Keratinocyte (primary cell): Measurements from ENCODE around the gene ARHGAP24. TPM values are rescaled to one million over a fixed set of nuclear protein-coding genes. Genes with fewer than 3 reads are reported as not detected.
"Not testable (repeated sequence)": the region's sequence is repeated elsewhere in the genome, so short reads cannot be mapped to it uniquely, and the experiment has no call there.

ENCODE experiments used
- DNase-seq: peaks from one replicate; pipeline ENCODE4 v3.0.0-alpha.2; 2011; ENCODE audit warnings: low read depth, missing footprints, low spot score
- FAIRE-seq: peaks from 2 replicates; lab custom pipeline; 2011; peaks lifted over from hg19 to GRCh38; lab: Jason Lieb, UNC
- H2AFZ ChIP-seq: 2 replicates; pipeline ENCODE4 v1.6.0; 2012; ENCODE audit warnings: low read length, control low read depth, inconsistent platforms; ENCODE audit not compliant: control insufficient read depth
- H3K27ac ChIP-seq: 2 replicates; pipeline ENCODE4 v1.5.1; 2011; ENCODE audit warnings: low read length; ENCODE audit not compliant: control insufficient read depth, insufficient read depth
- H3K27me3 ChIP-seq: 3 replicates; pipeline ENCODE4 v1.6.0; 2011; ENCODE audit warnings: low read length; ENCODE audit not compliant: control insufficient read depth, insufficient read depth; ENCODE audit errors: extremely low read depth
- H3K36me3 ChIP-seq, 2 experiments: 2 replicates in 1 of 2; 3 replicates in 1 of 2; pipeline ENCODE4 v1.5.1; 2011; ENCODE audit warnings: low read length in 2 of 2, mild to moderate bottlenecking in 1 of 2; ENCODE audit not compliant: control insufficient read depth in 2 of 2, insufficient read depth in 2 of 2; ENCODE audit errors: extremely low read depth in 1 of 2
- H3K4me1 ChIP-seq: 3 replicates; pipeline ENCODE4 v1.5.1; 2011; ENCODE audit warnings: low read length; ENCODE audit not compliant: control insufficient read depth, insufficient read depth; ENCODE audit errors: extremely low read depth
- H3K4me2 ChIP-seq: 3 replicates; pipeline ENCODE4 v1.6.0; 2011; ENCODE audit warnings: low read depth, low read length; ENCODE audit not compliant: control insufficient read depth, insufficient read depth; ENCODE audit errors: extremely low read depth
- H3K4me3 ChIP-seq, 3 experiments: fragments of 200-600 bp in 1 of 3; sonication (generic) in 1 of 3; 2 replicates in 2 of 3; 3 replicates in 1 of 3; pipeline ENCODE4 v1.5.1; 2011 to 2016; ENCODE audit warnings: low read length in 3 of 3, mild to moderate bottlenecking in 3 of 3, control low read depth in 2 of 3, inconsistent platforms in 1 of 3, low read depth in 1 of 3, mixed read lengths in 1 of 3, mixed run types in 1 of 3, moderate library complexity in 1 of 3; ENCODE audit not compliant: control insufficient read depth in 2 of 3, insufficient read depth in 2 of 3; ENCODE audit errors: extremely low read depth in 1 of 3
- H3K79me2 ChIP-seq: 2 replicates; pipeline ENCODE4 v1.6.0; 2012; ENCODE audit warnings: low read length; ENCODE audit not compliant: control insufficient read depth, insufficient read depth
- H3K9ac ChIP-seq: 3 replicates; pipeline ENCODE4 v1.6.0; 2011; ENCODE audit warnings: low read length; ENCODE audit not compliant: control insufficient read depth, insufficient read depth; ENCODE audit errors: extremely low read depth
- H3K9me1 ChIP-seq: 3 replicates; pipeline ENCODE4 v1.6.0; 2011; ENCODE audit warnings: low read length; ENCODE audit not compliant: control insufficient read depth, insufficient read depth; ENCODE audit errors: extremely low read depth
- H3K9me3 ChIP-seq: 2 replicates; pipeline ENCODE4 v1.5.1; 2012; ENCODE audit warnings: low read depth, low read length; ENCODE audit not compliant: control insufficient read depth
- H4K20me1 ChIP-seq: 3 replicates; pipeline ENCODE4 v1.6.0; 2011; ENCODE audit warnings: low read length; ENCODE audit not compliant: control insufficient read depth, insufficient read depth; ENCODE audit errors: extremely low read depth
- EZH2 ChIP-seq: IDR thresholded peaks from one replicate; pipeline ENCODE4 v1.6.1; 2012; ENCODE audit warnings: inconsistent platforms, mild to moderate bottlenecking, low read length, moderate library complexity
- dilution Hi-C: fragments of 300-500 bp; cut with MboI; formaldehyde crosslinking; loops from one replicate; pipeline ENCODE4 v1.7.0; 2020; ENCODE audit warnings: low sequenced_read_pairs; ENCODE audit not compliant: extremely low pct_ligation_motif_present
- polyA plus RNA-seq, 5 experiments: library from polyadenylated mRNA; depleted of rRNA in 3 of 5; stranded (reverse) in 3 of 5; stranded (forward) in 1 of 5; unstranded in 1 of 5; fragments of >200 nt; gene quantifications; 1 replicate in 1 of 5; 2 replicates in 3 of 5; 3 replicates in 1 of 5; pipeline versions ENCODE4 v1.2.1 to v1.2.3, GENCODE V29; 2011 to 2012; ENCODE audit warnings: missing spikeins in 2 of 5, low read depth in 1 of 5, low replicate concordance in 1 of 5
- TF ChIP-seq, protein P1 (sequence below), 3 experiments: IDR thresholded peaks in 1 of 3; conservative IDR thresholded peaks in 1 of 3; optimal IDR thresholded peaks in 1 of 3; 2 replicates in 2 of 3; 3 replicates in 1 of 3; pipeline versions ENCODE3 to v1.5.1; 2011; ENCODE audit warnings: low read length in 3 of 3, mild to moderate bottlenecking in 3 of 3, moderate library complexity in 2 of 3, control low read depth in 1 of 3, inconsistent platforms in 1 of 3; ENCODE audit not compliant: insufficient read depth in 2 of 3; ENCODE audit errors: extremely low read depth in 1 of 3

Gene ARHGAP24
- polyA plus RNA-seq, 1 donor (not counting 4 experiments of a cell fraction or from before 2014, with no cell fraction given): 0.87 TPM

DNA sequence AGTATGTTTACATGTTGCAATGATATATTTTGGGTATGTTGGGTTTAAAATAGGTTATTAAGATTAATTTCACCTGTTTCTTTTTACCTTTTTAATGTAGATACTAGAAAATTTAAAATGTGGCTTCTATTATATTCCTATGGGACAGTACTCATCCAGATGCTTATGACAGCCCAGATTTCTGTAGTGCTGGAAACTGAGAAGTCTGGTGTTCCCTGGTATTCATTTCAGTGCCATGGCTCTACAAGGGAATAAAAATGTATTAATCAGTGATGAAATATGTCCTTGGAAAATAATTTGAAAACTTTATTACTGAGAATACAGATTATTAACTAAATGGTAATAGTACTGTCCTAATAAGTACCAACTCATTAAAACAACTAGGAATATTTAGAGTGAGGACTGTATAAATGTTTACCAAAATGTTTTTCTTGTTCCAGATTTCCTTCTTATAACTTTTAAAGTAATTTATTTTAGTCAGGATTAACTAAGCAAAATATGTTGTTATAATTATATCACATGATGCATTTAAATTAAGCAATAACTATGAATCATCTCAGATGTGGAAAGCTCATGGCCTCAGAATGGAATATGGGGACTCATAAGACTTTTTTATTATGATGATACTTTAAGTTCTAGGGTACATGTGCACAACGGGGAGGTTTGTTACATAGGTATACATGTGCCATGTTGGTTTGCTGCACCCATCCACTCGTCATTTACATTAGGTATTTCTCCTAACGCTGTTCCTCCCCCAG lies 25.3 kb downstream of the ARHGAP24 start:
- no peaks in the 10 kb centered on the region for H3K9me3 ChIP-seq
- no peak overlapping the region for H3K9ac ChIP-seq
- no peaks in the 10 kb centered on the region for H3K27me3 ChIP-seq
- H3K4me3 ChIP-seq: no peak overlapping the region
- H3K27ac ChIP-seq: no peak overlapping the region
- DNase-seq (no peak), FAIRE-seq (no peak)
- H4K20me1 ChIP-seq: no peaks in the 10 kb centered on the region
- no peak overlapping the region for H2AFZ ChIP-seq
- no peaks in the 10 kb centered on the region for H3K79me2 ChIP-seq
- no peak overlapping the region for H3K4me2 ChIP-seq
- no peaks in the 10 kb centered on the region for H3K36me3 ChIP-seq
- peaks cover 28% of the 10 kb centered on the region for H3K4me1 ChIP-seq
- H3K9me1 ChIP-seq: no peaks in the 10 kb centered on the region
- dilution Hi-C loops: no loop called here
- TF ChIP-seq, protein P1, sequence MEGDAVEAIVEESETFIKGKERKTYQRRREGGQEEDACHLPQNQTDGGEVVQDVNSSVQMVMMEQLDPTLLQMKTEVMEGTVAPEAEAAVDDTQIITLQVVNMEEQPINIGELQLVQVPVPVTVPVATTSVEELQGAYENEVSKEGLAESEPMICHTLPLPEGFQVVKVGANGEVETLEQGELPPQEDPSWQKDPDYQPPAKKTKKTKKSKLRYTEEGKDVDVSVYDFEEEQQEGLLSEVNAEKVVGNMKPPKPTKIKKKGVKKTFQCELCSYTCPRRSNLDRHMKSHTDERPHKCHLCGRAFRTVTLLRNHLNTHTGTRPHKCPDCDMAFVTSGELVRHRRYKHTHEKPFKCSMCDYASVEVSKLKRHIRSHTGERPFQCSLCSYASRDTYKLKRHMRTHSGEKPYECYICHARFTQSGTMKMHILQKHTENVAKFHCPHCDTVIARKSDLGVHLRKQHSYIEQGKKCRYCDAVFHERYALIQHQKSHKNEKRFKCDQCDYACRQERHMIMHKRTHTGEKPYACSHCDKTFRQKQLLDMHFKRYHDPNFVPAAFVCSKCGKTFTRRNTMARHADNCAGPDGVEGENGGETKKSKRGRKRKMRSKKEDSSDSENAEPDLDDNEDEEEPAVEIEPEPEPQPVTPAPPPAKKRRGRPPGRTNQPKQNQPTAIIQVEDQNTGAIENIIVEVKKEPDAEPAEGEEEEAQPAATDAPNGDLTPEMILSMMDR (optimal IDR thresholded peaks at IDR 0.05 in 1 of 3, IDR thresholded peaks at IDR 0.05 in 1 of 3, conservative IDR thresholded peaks at IDR 0.05 in 1 of 3; ENCODE audit: extremely low read depth in 1 of 3, insufficient read depth in 2 of 3, low read length in 3 of 3): no peak
- TF ChIP-seq EZH2: no peak

DNA sequence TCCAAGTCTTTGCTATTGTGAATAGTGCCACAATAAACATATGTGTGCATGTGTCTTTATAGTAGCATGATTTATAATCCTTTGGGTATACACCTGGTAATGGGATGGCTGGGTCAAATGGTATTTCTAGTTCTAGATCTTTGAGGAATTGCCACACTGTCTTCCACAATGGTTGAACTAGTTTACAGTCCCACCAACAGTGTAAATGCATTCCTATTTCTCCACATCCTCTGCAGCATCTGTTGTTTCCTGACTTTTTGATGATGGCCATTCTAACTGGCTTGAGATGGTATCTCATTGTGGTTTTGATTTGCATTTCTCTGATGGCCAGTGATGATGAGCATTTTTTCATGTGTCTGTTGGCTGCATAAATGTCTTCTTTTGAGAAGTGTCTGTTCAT lies 26.2 kb downstream of the ARHGAP24 start:
- H3K36me3 ChIP-seq, H3K4me3 ChIP-seq, H3K79me2 ChIP-seq, H3K9ac ChIP-seq, FAIRE-seq, H4K20me1 ChIP-seq, H2AFZ ChIP-seq, H3K27ac ChIP-seq, H3K9me3 ChIP-seq, DNase-seq, H3K9me1 ChIP-seq, H3K4me2 ChIP-seq, H3K27me3 ChIP-seq, dilution Hi-C loops: not testable (repeated sequence)
- H3K4me1 ChIP-seq: peaks cover 25% of the 10 kb centered on the region

DNA sequence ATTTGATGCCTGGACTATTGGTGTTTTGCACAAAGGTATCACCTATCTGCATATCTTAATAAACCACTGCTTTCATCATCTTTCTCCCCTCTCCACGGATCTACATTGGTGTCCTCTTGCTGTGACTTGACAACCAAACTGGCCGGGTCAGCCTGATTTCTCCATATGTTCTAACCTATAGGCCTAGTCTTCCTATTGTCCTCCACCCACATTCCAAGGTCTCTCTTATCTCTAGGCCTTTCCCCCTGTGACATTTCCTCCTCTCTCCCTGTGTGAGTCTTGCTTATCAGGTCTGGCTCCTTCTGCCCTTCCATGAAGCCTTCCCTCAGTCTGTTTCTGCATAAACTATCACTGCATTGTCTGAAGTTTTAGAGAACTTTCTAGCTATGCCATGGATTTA lies 33.7 kb downstream of the ARHGAP24 start:
- H2AFZ ChIP-seq: no peak overlapping the region
- no peak overlapping the region for H3K9ac ChIP-seq
- no peaks in the 10 kb centered on the region for H3K9me1 ChIP-seq
- H3K27ac ChIP-seq: no peak overlapping the region
- FAIRE-seq (peak; percentile 48), DNase-seq (no peak)
- dilution Hi-C loops: no loop called here
- H3K4me3 ChIP-seq: no peak overlapping the region
- no peaks in the 10 kb centered on the region for H4K20me1 ChIP-seq
- H3K9me3 ChIP-seq: no peaks in the 10 kb centered on the region
- H3K79me2 ChIP-seq: no peaks in the 10 kb centered on the region
- no peaks in the 10 kb centered on the region for H3K27me3 ChIP-seq
- no peaks in the 10 kb centered on the region for H3K36me3 ChIP-seq
- H3K4me2 ChIP-seq: no peak overlapping the region
- no peaks in the 10 kb centered on the region for H3K4me1 ChIP-seq
- TF ChIP-seq, protein P1 (optimal IDR thresholded peaks at IDR 0.05 in 1 of 3, IDR thresholded peaks at IDR 0.05 in 1 of 3, conservative IDR thresholded peaks at IDR 0.05 in 1 of 3; ENCODE audit: extremely low read depth in 1 of 3, insufficient read depth in 2 of 3, low read length in 3 of 3): no peak
- TF ChIP-seq EZH2: no peak
